NT2/D1 (cell line): ENCODE measurements around the gene JAKMIP2.
"Not testable (repeated sequence)": the region's sequence is repeated elsewhere in the genome, so short reads cannot be mapped to it uniquely, and the experiment has no call there.

Source experiments
- SUZ12 ChIP-seq: IDR thresholded peaks from 2 replicates; pipeline ENCODE4 v1.6.1; 2011; ENCODE audit not compliant: insufficient read length, insufficient read depth; ENCODE audit errors: extremely low read depth
- YY1 ChIP-seq: IDR thresholded peaks from 2 replicates; pipeline ENCODE4 v1.6.1; 2011; ENCODE audit not compliant: insufficient read length, insufficient read depth

DNA sequence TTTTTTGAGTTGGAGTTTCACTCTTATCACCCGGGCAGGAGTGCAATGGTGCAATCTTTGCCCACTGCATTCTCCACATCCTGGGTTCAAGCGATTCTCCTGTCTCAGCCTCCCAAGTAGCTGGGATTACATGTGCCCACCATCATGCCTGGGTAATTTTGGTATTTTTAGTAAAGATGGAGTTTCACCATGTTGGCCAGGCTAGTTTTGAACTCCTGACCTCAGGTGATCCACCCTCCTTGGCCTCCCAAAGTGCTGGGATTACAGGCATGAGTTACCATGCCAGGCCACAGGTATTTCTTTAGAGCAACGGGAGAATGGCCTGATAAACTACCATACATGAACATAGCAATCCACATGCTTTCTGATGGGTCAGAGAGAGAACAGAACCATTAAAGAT, 39.7 kb upstream of the JAKMIP2 start:
- not testable (repeated sequence) for TF ChIP-seq SUZ12, YY1
